WTC11 (cell line): ENCODE data around the gene TNNI2. TPM values are rescaled to one million over a fixed set of nuclear protein-coding genes. Genes with fewer than 3 reads are reported as not detected.

Source experiments
- ATAC-seq: fragments of 200-7000 bp; cut with Tn5 transposase; 2 replicates; pipeline ENCODE4 v1.10.0; 2021; ENCODE audit warnings: mild to moderate bottlenecking, moderate library complexity
- CTCF ChIA-PET: fragments of 300-600 bp; sonication (Branson Sonifier 250); formaldehyde crosslinking; loops from one replicate; lab custom pipeline; 2021; ENCODE audit warnings: antibody characterized with exemption; lab: Charles Lee
- POLR2A ChIA-PET: fragments of 350-600 bp; sonication (Branson Sonifier 250); formaldehyde crosslinking; loops from one replicate; lab custom pipeline; 2021; ENCODE audit warnings: antibody characterized with exemption; lab: Charles Lee
- DNase-seq: peaks from one replicate; pipeline ENCODE4 v3.0.0; 2021; ENCODE audit warnings: low spot score
- H3K27ac Mint-ChIP-seq: 2 replicates; pipeline ENCODE4 v1.8.0; 2021; ENCODE audit warnings: mixed read lengths
- H3K27me3 Mint-ChIP-seq: 2 replicates; pipeline ENCODE4 v1.8.0; 2021; ENCODE audit warnings: low read depth, mild to moderate bottlenecking, moderate library complexity, mixed read lengths
- H3K36me3 Mint-ChIP-seq: 2 replicates; pipeline ENCODE4 v1.8.0; 2021; ENCODE audit warnings: mixed read lengths
- H3K4me1 Mint-ChIP-seq: 2 replicates; pipeline ENCODE4 v1.8.0; 2022; ENCODE audit warnings: mixed read lengths
- H3K4me3 Mint-ChIP-seq: 2 replicates; pipeline ENCODE4 v1.8.0; 2021; ENCODE audit warnings: mild to moderate bottlenecking, moderate library complexity, mixed read lengths
- H3K9me3 Mint-ChIP-seq: 2 replicates; pipeline ENCODE4 v1.8.0; 2021; ENCODE audit warnings: mixed read lengths
- CBFB ChIP-seq: sonication (generic); formaldehyde crosslinking; IDR thresholded peaks from 2 replicates; pipeline ENCODE4 v1.8.1; 2022; ENCODE audit warnings: mild to moderate bottlenecking, low read depth, missing genetic modification reagents
- E2F1 ChIP-seq: sonication (generic); formaldehyde crosslinking; IDR thresholded peaks from 2 replicates; pipeline ENCODE4 v1.8.0; 2022; ENCODE audit warnings: mild to moderate bottlenecking, missing genetic modification reagents
- EMX1 ChIP-seq: fragments of 250-450 bp; sonication (Bioruptor Pico); IDR thresholded peaks from 2 replicates; pipeline ENCODE4 v1.8.0; 2021; ENCODE audit warnings: mild to moderate bottlenecking
- GABPB1 ChIP-seq: sonication (generic); formaldehyde crosslinking; IDR thresholded peaks from 2 replicates; pipeline ENCODE4 v1.8.1; 2023; ENCODE audit warnings: mild to moderate bottlenecking, missing genetic modification reagents
- HMGXB4 ChIP-seq: sonication (generic); formaldehyde crosslinking; IDR thresholded peaks from 2 replicates; pipeline ENCODE4 v1.8.1; 2023; ENCODE audit warnings: mild to moderate bottlenecking, moderate library complexity, missing genetic modification reagents
- NFATC4 ChIP-seq: fragments of 250-450 bp; sonication (Bioruptor Pico); IDR thresholded peaks from 2 replicates; pipeline ENCODE4 v1.9.0; 2021; ENCODE audit warnings: mild to moderate bottlenecking
- PRDM15 ChIP-seq: sonication (generic); formaldehyde crosslinking; IDR thresholded peaks from 2 replicates; pipeline ENCODE4 v1.8.0; 2022; ENCODE audit warnings: missing genetic modification reagents
- PRRX2 ChIP-seq: fragments of 250-450 bp; sonication (Bioruptor Pico); IDR thresholded peaks from 2 replicates; pipeline ENCODE4 v1.8.0; 2021; ENCODE audit warnings: mild to moderate bottlenecking
- STAT6 ChIP-seq: sonication (generic); formaldehyde crosslinking; conservative IDR thresholded peaks from 2 replicates; pipeline ENCODE4 v1.8.1; 2023; ENCODE audit warnings: mild to moderate bottlenecking, low read depth, missing genetic modification reagents, moderate library complexity
- USF1 ChIP-seq: sonication (generic); formaldehyde crosslinking; IDR thresholded peaks from 2 replicates; pipeline ENCODE4 v1.8.0; 2022; ENCODE audit warnings: mild to moderate bottlenecking, missing genetic modification reagents
- ZNF138 ChIP-seq: sonication (generic); formaldehyde crosslinking; conservative IDR thresholded peaks from 2 replicates; pipeline ENCODE4 v1.8.1; 2022; ENCODE audit warnings: mild to moderate bottlenecking, moderate library complexity, missing genetic modification reagents
- ZNF512 ChIP-seq: sonication (generic); formaldehyde crosslinking; IDR thresholded peaks from 2 replicates; pipeline ENCODE4 v1.8.1; 2022; ENCODE audit warnings: missing genetic modification reagents, borderline replicate concordance
- ZNF532 ChIP-seq: fragments of 250-450 bp; sonication (Bioruptor Pico); IDR thresholded peaks from 2 replicates; pipeline ENCODE4 v1.9.0; 2021; ENCODE audit warnings: mild to moderate bottlenecking, borderline replicate concordance
- total RNA-seq: library from RNA; stranded (reverse); gene quantifications from 3 replicates; pipeline ENCODE4 v1.2.3, GENCODE V29; 2021

TNNI2 gene
- total RNA-seq, 1 experiment from 2014 or later = not detected

GRCh38 chr11:1864831-1865665 is 26.3 kb downstream of the TNNI2 start (continued):
- TF ChIP-seq ZNF532 (CRISPR knock-in tag) (no peak), CBFB (CRISPR knock-in tag) (no peak)

GRCh38 chr11:1866226-1866625 is 27.4 kb downstream of the TNNI2 start:
- TF ChIP-seq GABPB1 (CRISPR knock-in tag) = no peak
- no peak for TF ChIP-seq ZNF512
- no peak for TF ChIP-seq STAT6 (CRISPR knock-in tag)
- no peak for TF ChIP-seq PRRX2 (CRISPR knock-in tag)
- TF ChIP-seq E2F1 (CRISPR knock-in tag) = no peak
- no peak for TF ChIP-seq NFATC4
- TF ChIP-seq USF1 (CRISPR knock-in tag) = no peak
- no peak for TF ChIP-seq ZNF138 (CRISPR knock-in tag)
- TF ChIP-seq HMGXB4 (CRISPR knock-in tag) = no peak
- no peak for TF ChIP-seq PRDM15
- no peak for TF ChIP-seq EMX1 (CRISPR knock-in tag)
- H3K27ac Mint-ChIP-seq = no peak overlapping the region
- no peaks in the 10 kb centered on the region for H3K27me3 Mint-ChIP-seq
- no peak for ATAC-seq
- no peaks in the 10 kb centered on the region for H3K9me3 Mint-ChIP-seq
- ChIA-PET CTCF (interaction anchor here (1.4 to 3.0 kb wide), 4 partner anchors 9 to 214 kb away, joined by 3 to 14 read pairs (median 6); no protein-coding TSS in a partner anchor), POLR2A (no interaction called here)
- no peaks in the 10 kb centered on the region; the same call in none of the 2 replicates for H3K4me1 Mint-ChIP-seq
- H3K4me3 Mint-ChIP-seq = no peak overlapping the region
- H3K36me3 Mint-ChIP-seq = no peaks in the 10 kb centered on the region
- DNase-seq = no peak
